Measurements from ENCODE around the gene ABCA3.

Gene ABCA3

DNA sequence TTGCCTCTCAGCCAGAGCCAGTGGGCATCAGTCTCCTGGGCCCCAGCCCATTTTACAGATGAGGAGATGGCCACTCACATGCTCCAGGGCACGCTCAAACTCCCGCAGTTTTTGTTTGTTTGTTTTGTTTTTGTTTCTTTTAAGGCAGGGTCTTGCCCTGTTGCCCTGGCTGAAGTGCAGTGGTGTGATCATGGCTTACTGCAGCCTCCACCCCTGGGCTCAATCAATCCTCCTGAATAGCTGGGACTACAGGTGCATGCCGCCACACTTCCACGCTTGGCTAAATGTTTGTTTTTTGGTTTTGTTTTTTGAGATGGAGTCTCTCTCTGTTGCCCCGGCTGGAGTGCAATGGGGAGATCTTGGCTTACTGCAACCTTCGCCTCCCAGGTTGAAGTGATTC, 113.6 kb downstream of the ABCA3 start:
- no peak for DNase-seq (ENCODE audit: low spot score)
- in situ Hi-C loops (cut with MboI; ENCODE audit: low sequenced_read_pairs, unreplicated experiment): no loop called here
- TF ChIP-seq, protein P1, sequence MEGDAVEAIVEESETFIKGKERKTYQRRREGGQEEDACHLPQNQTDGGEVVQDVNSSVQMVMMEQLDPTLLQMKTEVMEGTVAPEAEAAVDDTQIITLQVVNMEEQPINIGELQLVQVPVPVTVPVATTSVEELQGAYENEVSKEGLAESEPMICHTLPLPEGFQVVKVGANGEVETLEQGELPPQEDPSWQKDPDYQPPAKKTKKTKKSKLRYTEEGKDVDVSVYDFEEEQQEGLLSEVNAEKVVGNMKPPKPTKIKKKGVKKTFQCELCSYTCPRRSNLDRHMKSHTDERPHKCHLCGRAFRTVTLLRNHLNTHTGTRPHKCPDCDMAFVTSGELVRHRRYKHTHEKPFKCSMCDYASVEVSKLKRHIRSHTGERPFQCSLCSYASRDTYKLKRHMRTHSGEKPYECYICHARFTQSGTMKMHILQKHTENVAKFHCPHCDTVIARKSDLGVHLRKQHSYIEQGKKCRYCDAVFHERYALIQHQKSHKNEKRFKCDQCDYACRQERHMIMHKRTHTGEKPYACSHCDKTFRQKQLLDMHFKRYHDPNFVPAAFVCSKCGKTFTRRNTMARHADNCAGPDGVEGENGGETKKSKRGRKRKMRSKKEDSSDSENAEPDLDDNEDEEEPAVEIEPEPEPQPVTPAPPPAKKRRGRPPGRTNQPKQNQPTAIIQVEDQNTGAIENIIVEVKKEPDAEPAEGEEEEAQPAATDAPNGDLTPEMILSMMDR (IDR thresholded peaks at IDR 0.05; ENCODE audit: borderline replicate concordance, control extremely low read depth, extremely low read depth, insufficient read depth, missing control alignments): no peak

DNA sequence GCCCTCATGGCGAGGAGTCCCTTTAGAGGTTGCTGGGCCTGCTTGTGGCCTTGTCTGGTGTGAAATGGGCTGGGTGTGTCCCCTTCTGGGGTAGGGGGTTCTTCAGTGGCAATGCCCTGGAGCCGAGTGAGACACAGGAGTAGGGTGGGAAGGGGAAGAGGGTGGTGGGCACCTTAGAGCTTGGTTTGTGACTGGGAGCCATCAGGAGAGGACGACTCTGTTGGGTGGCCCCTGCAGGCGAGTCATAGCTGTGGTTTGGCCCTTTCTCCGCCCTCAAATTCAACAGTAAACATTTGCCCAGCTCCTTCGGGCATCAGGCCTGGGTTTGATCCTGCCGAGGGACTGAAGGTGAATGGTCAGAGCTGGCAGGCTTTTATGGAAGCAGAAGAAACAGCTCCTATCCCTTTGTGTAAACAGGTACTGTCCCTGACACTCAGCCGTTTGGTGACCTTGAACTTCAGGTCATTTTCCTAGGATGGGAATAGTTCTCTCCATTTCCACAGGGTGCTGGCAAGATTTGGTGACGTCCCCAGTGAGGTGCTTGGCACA, 114.2 kb downstream of the ABCA3 start:
- DNase-seq (ENCODE audit: low spot score): no peak
- in situ Hi-C loops (cut with MboI; ENCODE audit: low sequenced_read_pairs, unreplicated experiment): no loop called here
- TF ChIP-seq, protein P1 (IDR thresholded peaks at IDR 0.05; ENCODE audit: borderline replicate concordance, control extremely low read depth, extremely low read depth, insufficient read depth, missing control alignments): no peak
